BJ (cell line): ENCODE measurements around the gene PGAM1. TPM values are rescaled to one million over a fixed set of nuclear protein-coding genes. Genes with fewer than 3 reads are reported as not detected.

Experiments
- CTCF ChIA-PET: fragments of 350-600 bp; formaldehyde crosslinking; extraction: SDS; loops from one replicate; lab custom pipeline; 2021; ENCODE audit warnings: antibody characterized with exemption, inconsistent platforms; lab: Yijun Ruan, JAX
- POLR2A ChIA-PET: fragments of 300-600 bp; sonication (Branson Sonifier 250); formaldehyde crosslinking; extraction: SDS; loops from one replicate; lab custom pipeline; 2021; ENCODE audit warnings: antibody characterized with exemption; lab: Charles Lee
- DNase-seq: peaks from one replicate; pipeline ENCODE4 v3.0.0-alpha.2; 2011; ENCODE audit warnings: low read depth
- H3K27me3 ChIP-seq: 2 replicates; pipeline ENCODE4 v1.6.0; 2011; ENCODE audit warnings: low read length; ENCODE audit not compliant: control insufficient read depth, insufficient read depth
- H3K36me3 ChIP-seq: 2 replicates; pipeline ENCODE4 v1.5.1; 2011; ENCODE audit warnings: low read length; ENCODE audit not compliant: control insufficient read depth, insufficient read depth
- H3K4me3 ChIP-seq: 2 replicates; pipeline ENCODE4 v1.5.1; 2011; ENCODE audit warnings: low read depth, mild to moderate bottlenecking, control low read depth, low read length
- CTCF ChIP-seq: IDR thresholded peaks from 2 replicates; pipeline ENCODE4 v1.5.1; 2011; ENCODE audit warnings: low read depth, mild to moderate bottlenecking, control low read depth, inconsistent platforms, low read length, moderate library complexity; ENCODE audit not compliant: insufficient read depth
- polyA minus RNA-seq: library from RNA; depleted of rRNA, polyadenylated mRNA; stranded (reverse); fragments of >200 nt; gene quantifications from 2 replicates; pipeline ENCODE4 v1.2.3, GENCODE V29; 2011; rRNA and poly(A)+ RNA removed
- polyA plus RNA-seq: library from polyadenylated mRNA; depleted of rRNA; stranded (reverse); fragments of >200 nt; gene quantifications from 2 replicates; pipeline ENCODE4 v1.2.3, GENCODE V29; 2011; rRNA removed

Gene PGAM1
- 528 and 710 TPM in 2 replicates for polyA plus RNA-seq
- polyA minus RNA-seq, result 209 and 323 TPM in 2 replicates

- ChIA-PET POLR2A (no interaction called here), CTCF (interaction anchor here (2.4 kb wide), 1 partner anchor 19 kb away, joined by 6 read pairs; no protein-coding TSS in a partner anchor)
- peak; percentile 81 for TF ChIP-seq CTCF
- no peaks in the 10 kb centered on the region for H3K27me3 ChIP-seq
- peak; percentile 84 for DNase-seq
- H3K4me3 ChIP-seq, result peak within 1 kb of the TSS; percentile 90
- H3K36me3 ChIP-seq, result peaks cover 4% of the 10 kb centered on the region
Measured at GRCh38 chr10:97425964-97426775, at the start of gene PGAM1. PGAM1 (plus strand) TSS chr10:97426191; CDS start chr10:97426308, 117 bp downstream.

- Histone ChIP-seq H3K4me3 (no peak overlapping the region), H3K27me3 (no peaks in the 10 kb centered on the region), H3K36me3 (peaks cover 19% of the 10 kb centered on the region)
- ChIA-PET CTCF (no interaction called here), POLR2A (no interaction called here)
- no peak for DNase-seq
- no peak for TF ChIP-seq CTCF
Measured at GRCh38 chr10:97376413-97376812, 49.6 kb upstream of the PGAM1 start.

GRCh38 chr10:97378933-97379921, 46.8 kb upstream of the PGAM1 start:
- CTCF ChIA-PET, result no interaction called here
- POLR2A ChIA-PET, result no interaction called here
- Histone ChIP-seq H3K27me3 (no peaks in the 10 kb centered on the region), H3K4me3 (no peak overlapping the region), H3K36me3 (peaks cover 17% of the 10 kb centered on the region)
- no peak for TF ChIP-seq CTCF
- DNase-seq, result no peak

DNA sequence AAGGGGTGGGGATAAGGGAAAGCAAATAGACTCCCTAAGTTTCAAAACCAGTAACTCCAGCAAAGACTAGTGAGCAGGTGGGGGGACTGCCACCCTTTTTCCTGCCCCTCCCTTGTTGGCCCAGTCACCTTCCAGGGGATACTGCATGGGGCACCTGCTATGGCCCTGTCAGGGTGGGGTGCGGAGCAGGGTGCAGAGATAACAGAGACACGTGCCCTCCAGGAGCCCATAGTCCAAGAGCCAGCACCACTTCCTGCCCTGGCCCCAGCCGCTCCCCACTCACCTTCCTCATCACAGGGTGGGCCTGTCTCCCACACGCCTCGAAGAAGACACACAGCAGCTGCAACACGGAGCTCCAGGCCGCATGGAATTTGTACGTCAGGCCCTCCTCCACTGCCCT, 45.5 kb upstream of the PGAM1 start:
- no peak for DNase-seq
- no peak for TF ChIP-seq CTCF
- H3K27me3 ChIP-seq, result no peaks in the 10 kb centered on the region
- H3K36me3 ChIP-seq, result peaks cover 22% of the 10 kb centered on the region
- H3K4me3 ChIP-seq, result no peak overlapping the region
- CTCF ChIA-PET, result no interaction called here
- POLR2A ChIA-PET, result no interaction called here

DNA sequence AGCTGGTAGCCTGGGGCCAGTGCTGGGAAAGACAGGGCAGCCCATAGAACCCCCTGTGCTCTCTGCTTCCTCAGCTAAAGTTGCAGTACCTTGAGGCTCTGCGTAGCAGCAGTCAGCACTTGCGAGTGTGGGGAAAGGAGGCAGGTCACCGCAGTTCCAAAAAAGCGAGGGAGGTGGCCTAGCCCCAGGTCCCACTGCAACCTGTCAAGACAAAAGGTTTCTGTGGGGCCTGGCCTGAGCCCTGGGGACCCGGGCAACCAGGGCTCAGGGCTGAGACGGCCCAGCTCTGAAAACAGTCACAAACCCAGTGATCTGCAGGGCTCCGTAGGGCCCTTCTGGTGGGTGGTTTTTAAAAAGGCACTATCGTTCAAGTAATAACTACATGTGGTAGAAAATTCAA, 44.4 kb upstream of the PGAM1 start:
- no peak for DNase-seq
- ChIA-PET CTCF (no interaction called here), POLR2A (no interaction called here)
- H3K36me3 ChIP-seq, result peaks cover 23% of the 10 kb centered on the region
- TF ChIP-seq CTCF, result no peak
- H3K4me3 ChIP-seq, result no peak overlapping the region
- no peaks in the 10 kb centered on the region for H3K27me3 ChIP-seq
